SK-N-SH (cell line): ENCODE results near the gene GALNS. TPM values are rescaled to one million over a fixed set of nuclear protein-coding genes. Genes with fewer than 3 reads are reported as not detected.
A peak's percentile ranks its signal among the peaks of the same experiment; 100 is the strongest.

Experiments
- CTCF ChIA-PET: fragments of 300-600, 350-600 bp; formaldehyde crosslinking; extraction: SDS; loops from one replicate; lab custom pipeline; 2021; lab: Yijun Ruan, JAX
- POLR2A ChIA-PET: fragments of 350-600 bp; sonication (Branson Sonifier 250); formaldehyde crosslinking; extraction: SDS; loops from one replicate; lab custom pipeline; 2020; ENCODE audit warnings: antibody characterized with exemption, inconsistent platforms; lab: Yijun Ruan, JAX
- DNase-seq: peaks from one replicate; pipeline ENCODE4 v3.0.0; 2012
- H2AFZ ChIP-seq: fragments of 200-600 bp; sonication (generic); 2 replicates; pipeline ENCODE4 v1.8.1; 2016; ENCODE audit warnings: antibody characterized with exemption, mild to moderate bottlenecking, low read depth
- H3F3A ChIP-seq: fragments of 200-600 bp; sonication (generic); replicated peaks from 2 replicates; pipeline ENCODE3; 2016; ENCODE audit warnings: antibody characterized with exemption, mild to moderate bottlenecking; ENCODE audit not compliant: insufficient read depth
- H3K27ac ChIP-seq, 2 experiments: fragments of 200-500 bp in 1 of 2; fragments of 200-600 bp in 1 of 2; sonication (Bioruptor generic) in 1 of 2; sonication (generic), shearing (Covaris generic) in 1 of 2; 2 replicates each; pipeline versions ENCODE4 v1.5.1 to v1.6.1; 2014 to 2016; ENCODE audit warnings: low read depth in 2 of 2, inconsistent platforms in 1 of 2, low read length in 1 of 2, mild to moderate bottlenecking in 1 of 2, mixed read lengths in 1 of 2
- H3K27me3 ChIP-seq: fragments of 200-600 bp; sonication (generic), shearing (Covaris generic); 2 replicates; pipeline ENCODE4 v1.6.1; 2016; ENCODE audit warnings: mixed run types; ENCODE audit not compliant: insufficient read depth
- H3K36me3 ChIP-seq, 2 experiments: fragments of 200-500 bp in 1 of 2; fragments of 200-600 bp in 1 of 2; sonication (Bioruptor generic) in 1 of 2; sonication (generic) in 1 of 2; replicated peaks in 1 of 2; 2 replicates each; pipeline versions ENCODE3 to v1.5.1; 2014 to 2016; ENCODE audit warnings: low read length in 1 of 2, mild to moderate bottlenecking in 1 of 2; ENCODE audit not compliant: insufficient read depth in 2 of 2, control insufficient read depth in 1 of 2
- H3K4me1 ChIP-seq, 2 experiments: fragments of 200-500 bp in 1 of 2; fragments of 200-600 bp in 1 of 2; sonication (Bioruptor generic) in 1 of 2; sonication (generic), shearing (Covaris generic) in 1 of 2; 2 replicates each; pipeline versions ENCODE4 v1.5.1 to v1.6.1; 2014 to 2016; ENCODE audit warnings: low read depth in 1 of 2, low read length in 1 of 2, mixed run types in 1 of 2; ENCODE audit not compliant: insufficient read depth in 2 of 2, control insufficient read depth in 1 of 2
- H3K4me2 ChIP-seq: fragments of 200-600 bp; sonication (generic), shearing (Covaris generic); 2 replicates; pipeline ENCODE4 v1.6.1; 2017; ENCODE audit warnings: mixed run types
- H3K4me3 ChIP-seq, 2 experiments: fragments of 200-500 bp in 1 of 2; fragments of 200-600 bp in 1 of 2; sonication (Bioruptor generic) in 1 of 2; sonication (generic), shearing (Covaris generic) in 1 of 2; 2 replicates each; pipeline versions ENCODE4 v1.5.1 to v1.8.1; 2014 to 2016; ENCODE audit warnings: low read depth in 2 of 2, inconsistent platforms in 1 of 2, low read length in 1 of 2, mild to moderate bottlenecking in 1 of 2, mixed read lengths in 1 of 2, moderate library complexity in 1 of 2
- H3K79me2 ChIP-seq: fragments of 200-600 bp; sonication (generic); 2 replicates; pipeline ENCODE4 v1.8.1; 2017; ENCODE audit warnings: mild to moderate bottlenecking; ENCODE audit not compliant: insufficient read depth
- H3K9ac ChIP-seq: fragments of 200-600 bp; sonication (generic); 2 replicates; pipeline ENCODE4 v1.6.1; 2017; ENCODE audit warnings: mixed run types
- H3K9me2 ChIP-seq: fragments of 200-600 bp; sonication (generic); 2 replicates; pipeline ENCODE4 v1.6.1; 2017; ENCODE audit warnings: mixed run types
- H3K9me3 ChIP-seq: fragments of 200-600 bp; sonication (generic); 2 replicates; pipeline ENCODE4 v1.6.1; 2017; ENCODE audit warnings: mixed run types, mild to moderate bottlenecking, moderate library complexity
- H4K20me1 ChIP-seq: fragments of 200-600 bp; sonication (generic); 2 replicates; pipeline ENCODE4 v1.6.1; 2017; ENCODE audit warnings: mild to moderate bottlenecking, mixed run types; ENCODE audit not compliant: insufficient read depth
- CHD2 ChIP-seq: fragments of 150-350 bp; IDR thresholded peaks from 2 replicates; pipeline ENCODE4 v1.6.1; 2018; ENCODE audit warnings: low read length; ENCODE audit not compliant: partially characterized antibody
- ELF1 ChIP-seq: IDR thresholded peaks from 2 replicates; pipeline ENCODE4 v1.4.0; 2012
- EZH2phosphoT487 ChIP-seq: fragments of 200-600 bp; sonication (generic); IDR thresholded peaks from 2 replicates; pipeline ENCODE4 v1.6.1; 2017; ENCODE audit warnings: low read depth, mixed run types, mild to moderate bottlenecking, antibody characterized with exemption, moderate library complexity, borderline replicate concordance
- FOSL2 ChIP-seq: IDR thresholded peaks from 2 replicates; pipeline ENCODE4 v1.4.0; 2012; ENCODE audit warnings: low read depth, mild to moderate bottlenecking, moderate library complexity, borderline replicate concordance
- GABPA ChIP-seq: IDR thresholded peaks from 2 replicates; pipeline ENCODE4 v1.4.0; 2012; ENCODE audit warnings: low read depth, mild to moderate bottlenecking
- MXI1 ChIP-seq: IDR thresholded peaks from 2 replicates; pipeline ENCODE4 v1.6.1; 2012; ENCODE audit warnings: mild to moderate bottlenecking, low read depth, low read length, improper control_type of control experiment
- RAD21 ChIP-seq: IDR thresholded peaks from 2 replicates; pipeline ENCODE4 v1.6.1; 2012; ENCODE audit warnings: mild to moderate bottlenecking, low read length
- SIN3A ChIP-seq: IDR thresholded peaks from 2 replicates; pipeline ENCODE4 v1.6.1; 2012; ENCODE audit warnings: low read depth, mild to moderate bottlenecking, low read length, moderate library complexity, borderline replicate concordance
- TAF1 ChIP-seq: IDR thresholded peaks from 2 replicates; pipeline ENCODE4 v1.6.1; 2012; ENCODE audit warnings: low read depth, mild to moderate bottlenecking, low read length, moderate library complexity, borderline replicate concordance
- WGBS: methylation state at CpG from one replicate; pipeline ENCODE4 v1.1.6; 2017; ENCODE audit warnings: low lambda C conversion rate; 5-methylcytosine and 5-hydroxymethylcytosine counted together
- polyA plus RNA-seq, 3 experiments: library from polyadenylated mRNA; depleted of rRNA; stranded (reverse); fragments of >200 nt; gene quantifications; 2 replicates each; pipeline ENCODE4 v1.2.3, GENCODE V29; 2012
- TF ChIP-seq, protein P1 (sequence below): IDR thresholded peaks from 2 replicates; pipeline ENCODE4 v1.4.0; 2012; ENCODE audit warnings: low read depth
- TF ChIP-seq, protein P2 (sequence below): IDR thresholded peaks from 2 replicates; pipeline ENCODE4 v1.6.1; 2012; ENCODE audit warnings: mild to moderate bottlenecking, low read depth, low read length, moderate library complexity

GALNS gene
- polyA plus RNA-seq, 1 of the 3 experiments (the other 2 are of a cell fraction): 16.5 TPM

DNA sequence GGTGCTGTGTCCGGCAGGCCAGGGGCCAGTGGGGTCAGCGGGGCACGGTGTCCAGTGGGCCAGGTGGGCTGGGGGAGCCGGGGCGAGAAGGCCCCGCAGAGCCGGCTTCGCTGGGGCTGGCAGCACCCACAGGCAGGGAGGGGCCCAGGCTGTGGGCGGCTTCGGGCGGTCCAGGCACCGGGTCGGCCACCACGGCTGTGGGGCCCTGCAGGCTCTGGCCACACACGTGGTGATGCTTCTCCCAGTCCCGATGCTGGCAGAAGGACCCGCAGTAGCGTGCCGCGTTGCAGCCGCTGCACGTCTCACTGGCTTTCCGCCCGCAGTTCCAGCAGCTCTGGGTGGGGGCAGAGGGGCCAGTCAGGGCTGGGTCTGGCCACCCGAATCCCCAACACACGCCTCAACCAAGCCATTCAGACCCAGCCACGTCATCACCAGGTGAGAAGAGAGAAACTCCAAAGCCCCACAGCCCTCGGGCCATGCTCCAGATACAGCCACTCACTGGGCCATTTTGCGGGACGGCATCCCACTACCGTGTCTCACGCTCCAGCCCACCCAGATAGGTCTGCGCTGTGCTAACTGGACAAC is 20.3 kb upstream of the GALNS start:
- H3K79me2 ChIP-seq: no peaks in the 10 kb centered on the region
- peaks cover 95% of the 10 kb centered on the region for H3K27me3 ChIP-seq
- WGBS: 8% methylated on average over 7 of the region's 33 CpGs
- H3K4me2 ChIP-seq: no peak overlapping the region
- no peaks in the 10 kb centered on the region for H3K9me3 ChIP-seq
- peak; percentile 69 for DNase-seq
- no peak overlapping the region for H2AFZ ChIP-seq
- peaks cover 0 to 3% of the 10 kb centered on the region in 2 experiments; a peak in 1 of 4 replicates for H3K4me1 ChIP-seq
- no peak overlapping the region for H3K9ac ChIP-seq
- TF ChIP-seq, protein P1, sequence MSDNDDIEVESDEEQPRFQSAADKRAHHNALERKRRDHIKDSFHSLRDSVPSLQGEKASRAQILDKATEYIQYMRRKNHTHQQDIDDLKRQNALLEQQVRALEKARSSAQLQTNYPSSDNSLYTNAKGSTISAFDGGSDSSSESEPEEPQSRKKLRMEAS: no peak
- TF ChIP-seq EZH2phosphoT487: 0 out of 2 replicates have a peak, but pooled peaks have one; percentile 32
- H3K36me3 ChIP-seq: no peaks in the 10 kb centered on the region
- H3K27ac ChIP-seq: no peak overlapping the region
- 0 out of 2 replicates have a peak, but pooled peaks cover 3% of the 10 kb centered on the region for H4K20me1 ChIP-seq
- ChIA-PET CTCF (interaction anchor here (0.8 to 1.2 kb wide), 3 partner anchors 62 to 290 kb away, joined by 3 to 4 read pairs (median 3); no protein-coding TSS in a partner anchor), POLR2A (no interaction called here)
- H3F3A ChIP-seq: no peaks in the 10 kb centered on the region
- H3K4me3 ChIP-seq: no peak overlapping the region
- H3K9me2 ChIP-seq: no peaks in the 10 kb centered on the region

DNA sequence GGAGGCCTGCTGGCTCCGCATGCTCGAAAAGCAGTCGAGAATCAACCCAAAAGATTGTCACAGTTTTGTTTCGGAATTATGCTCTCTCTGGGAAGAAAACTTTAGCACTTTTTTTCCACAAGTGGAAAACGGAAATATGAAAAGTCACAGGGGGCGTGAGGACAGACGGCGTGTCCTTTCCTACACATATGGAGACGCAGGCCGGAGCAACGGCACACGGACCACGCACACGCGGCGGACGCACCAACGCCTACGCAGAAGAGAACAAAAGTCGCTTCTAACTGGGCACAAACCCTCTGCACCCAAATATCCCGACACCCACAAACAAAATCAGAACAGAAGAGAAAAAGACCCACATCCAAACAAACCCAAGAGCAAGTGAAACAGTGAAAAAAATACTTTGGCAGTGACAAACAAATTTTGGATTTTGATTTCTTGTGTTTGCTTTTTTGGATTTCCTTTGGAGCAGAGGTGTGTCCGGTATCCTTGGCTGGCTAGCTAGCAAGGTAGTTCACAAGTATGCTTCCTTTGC is 19.0 kb upstream of the GALNS start:
- Histone ChIP-seq H3K9me3 (no peaks in the 10 kb centered on the region), H3K9me2 (no peaks in the 10 kb centered on the region), H3F3A (no peaks in the 10 kb centered on the region), H2AFZ (no peak overlapping the region), H3K9ac (no peak overlapping the region), H3K4me1 (peaks cover 0 to 3% of the 10 kb centered on the region in 2 experiments; a peak in 1 of 4 replicates), H3K27me3 (peaks cover 95% of the 10 kb centered on the region), H3K4me2 (no peak overlapping the region), H3K79me2 (no peaks in the 10 kb centered on the region), H3K27ac (no peak overlapping the region), H3K36me3 (no peaks in the 10 kb centered on the region), H3K4me3 (no peak overlapping the region), H4K20me1 (0 out of 2 replicates have a peak, but pooled peaks cover 3% of the 10 kb centered on the region)
- POLR2A ChIA-PET: no interaction called here
- peak; percentile 51; the same call in 1 of the 2 replicates for TF ChIP-seq EZH2phosphoT487
- TF ChIP-seq SIN3A: no peak
- 38% methylated on average over 22 of the region's 22 CpGs for WGBS
- DNase-seq: no peak
- CTCF ChIA-PET: interaction anchor here (3.8 kb wide), 1 partner anchor 18 kb away, joined by 17 read pairs; the partner anchor contains the start of genes GALNS and TRAPPC2L

DNA sequence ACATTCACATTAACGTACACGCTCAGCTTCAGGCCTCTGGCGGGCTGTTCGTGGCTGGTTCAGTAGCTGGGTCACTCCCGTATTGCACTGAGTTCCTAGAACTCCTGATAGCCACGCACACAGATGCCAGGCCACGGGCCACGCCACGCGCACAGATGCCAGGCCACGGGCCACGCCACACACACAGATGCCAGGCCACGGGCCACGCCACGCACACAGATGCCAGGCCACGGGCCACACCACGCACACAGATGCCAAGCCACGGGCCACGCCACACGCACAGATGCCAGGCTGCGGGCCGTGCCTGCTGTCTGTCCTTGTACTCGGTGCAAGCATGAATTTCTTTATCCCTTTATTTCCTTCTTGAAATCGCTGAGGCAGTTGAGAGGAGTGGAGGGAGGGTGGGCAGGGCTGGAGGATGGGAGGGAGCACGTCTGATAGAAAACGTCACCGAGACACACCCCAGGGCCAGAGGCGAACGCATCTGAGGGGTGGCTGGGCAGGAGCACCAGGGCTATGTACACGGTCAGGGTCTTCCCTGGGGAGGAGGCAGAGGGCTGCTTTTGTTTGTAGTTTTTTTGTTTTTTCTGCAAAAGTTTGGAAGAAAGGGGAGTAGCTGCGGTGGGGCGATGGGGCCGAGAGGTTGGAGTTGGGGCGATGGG is 18.3 kb upstream of the GALNS start:
- POLR2A ChIA-PET: no interaction called here
- H3K4me1 ChIP-seq: peaks cover 0 to 3% of the 10 kb centered on the region in 2 experiments; a peak in 1 of 4 replicates
- H3K4me3 ChIP-seq: no peak overlapping the region
- H3K79me2 ChIP-seq: no peaks in the 10 kb centered on the region
- H3K36me3 ChIP-seq: no peaks in the 10 kb centered on the region
- no peak overlapping the region for H3K27ac ChIP-seq
- no peak for TF ChIP-seq MXI1
- TF ChIP-seq GABPA: no peak
- no peak for TF ChIP-seq RAD21
- no peak for TF ChIP-seq TAF1
- no peak for TF ChIP-seq ELF1
- no peak for TF ChIP-seq CHD2
- TF ChIP-seq, protein P2, sequence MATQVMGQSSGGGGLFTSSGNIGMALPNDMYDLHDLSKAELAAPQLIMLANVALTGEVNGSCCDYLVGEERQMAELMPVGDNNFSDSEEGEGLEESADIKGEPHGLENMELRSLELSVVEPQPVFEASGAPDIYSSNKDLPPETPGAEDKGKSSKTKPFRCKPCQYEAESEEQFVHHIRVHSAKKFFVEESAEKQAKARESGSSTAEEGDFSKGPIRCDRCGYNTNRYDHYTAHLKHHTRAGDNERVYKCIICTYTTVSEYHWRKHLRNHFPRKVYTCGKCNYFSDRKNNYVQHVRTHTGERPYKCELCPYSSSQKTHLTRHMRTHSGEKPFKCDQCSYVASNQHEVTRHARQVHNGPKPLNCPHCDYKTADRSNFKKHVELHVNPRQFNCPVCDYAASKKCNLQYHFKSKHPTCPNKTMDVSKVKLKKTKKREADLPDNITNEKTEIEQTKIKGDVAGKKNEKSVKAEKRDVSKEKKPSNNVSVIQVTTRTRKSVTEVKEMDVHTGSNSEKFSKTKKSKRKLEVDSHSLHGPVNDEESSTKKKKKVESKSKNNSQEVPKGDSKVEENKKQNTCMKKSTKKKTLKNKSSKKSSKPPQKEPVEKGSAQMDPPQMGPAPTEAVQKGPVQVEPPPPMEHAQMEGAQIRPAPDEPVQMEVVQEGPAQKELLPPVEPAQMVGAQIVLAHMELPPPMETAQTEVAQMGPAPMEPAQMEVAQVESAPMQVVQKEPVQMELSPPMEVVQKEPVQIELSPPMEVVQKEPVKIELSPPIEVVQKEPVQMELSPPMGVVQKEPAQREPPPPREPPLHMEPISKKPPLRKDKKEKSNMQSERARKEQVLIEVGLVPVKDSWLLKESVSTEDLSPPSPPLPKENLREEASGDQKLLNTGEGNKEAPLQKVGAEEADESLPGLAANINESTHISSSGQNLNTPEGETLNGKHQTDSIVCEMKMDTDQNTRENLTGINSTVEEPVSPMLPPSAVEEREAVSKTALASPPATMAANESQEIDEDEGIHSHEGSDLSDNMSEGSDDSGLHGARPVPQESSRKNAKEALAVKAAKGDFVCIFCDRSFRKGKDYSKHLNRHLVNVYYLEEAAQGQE: no peak
- TF ChIP-seq FOSL2: no peak
- no peak for DNase-seq
- no peak overlapping the region for H3K9ac ChIP-seq
- H3F3A ChIP-seq: no peaks in the 10 kb centered on the region
- H2AFZ ChIP-seq: no peak overlapping the region
- CTCF ChIA-PET: interaction anchor here (1.0 to 3.8 kb wide), 2 partner anchors 17 to 119 kb away, joined by 3 to 17 read pairs; partner anchors contain the start of genes GALNS and TRAPPC2L
- no peaks in the 10 kb centered on the region for H3K9me3 ChIP-seq
- no peaks in the 10 kb centered on the region for H3K9me2 ChIP-seq
- 59% methylated on average over 32 of the region's 34 CpGs for WGBS
- peaks cover 95% of the 10 kb centered on the region for H3K27me3 ChIP-seq
- 0 out of 2 replicates have a peak, but pooled peaks cover 3% of the 10 kb centered on the region for H4K20me1 ChIP-seq
- H3K4me2 ChIP-seq: no peak overlapping the region
